SK-N-SH (cell line): ENCODE measurements around the gene VIL1. TPM values are rescaled to one million over a fixed set of nuclear protein-coding genes. Genes with fewer than 3 reads are reported as not detected.
A peak's percentile ranks its signal among the peaks of the same experiment; 100 is the strongest.

Source experiments
- CTCF ChIA-PET: fragments of 300-600, 350-600 bp; formaldehyde crosslinking; extraction: SDS; loops from one replicate; lab custom pipeline; 2021; lab: Yijun Ruan, JAX
- POLR2A ChIA-PET: fragments of 350-600 bp; sonication (Branson Sonifier 250); formaldehyde crosslinking; extraction: SDS; loops from one replicate; lab custom pipeline; 2020; ENCODE audit warnings: antibody characterized with exemption, inconsistent platforms; lab: Yijun Ruan, JAX
- DNase-seq: peaks from one replicate; pipeline ENCODE4 v3.0.0; 2012
- H2AFZ ChIP-seq: fragments of 200-600 bp; sonication (generic); 2 replicates; pipeline ENCODE4 v1.8.1; 2016; ENCODE audit warnings: antibody characterized with exemption, mild to moderate bottlenecking, low read depth
- H3F3A ChIP-seq: fragments of 200-600 bp; sonication (generic); replicated peaks from 2 replicates; pipeline ENCODE3; 2016; ENCODE audit warnings: antibody characterized with exemption, mild to moderate bottlenecking; ENCODE audit not compliant: insufficient read depth
- H3K27ac ChIP-seq, 2 experiments: fragments of 200-500 bp in 1 of 2; fragments of 200-600 bp in 1 of 2; sonication (Bioruptor generic) in 1 of 2; sonication (generic), shearing (Covaris generic) in 1 of 2; 2 replicates each; pipeline versions ENCODE4 v1.5.1 to v1.6.1; 2014 to 2016; ENCODE audit warnings: low read depth in 2 of 2, inconsistent platforms in 1 of 2, low read length in 1 of 2, mild to moderate bottlenecking in 1 of 2, mixed read lengths in 1 of 2
- H3K27me3 ChIP-seq: fragments of 200-600 bp; sonication (generic), shearing (Covaris generic); 2 replicates; pipeline ENCODE4 v1.6.1; 2016; ENCODE audit warnings: mixed run types; ENCODE audit not compliant: insufficient read depth
- H3K36me3 ChIP-seq, 2 experiments: fragments of 200-500 bp in 1 of 2; fragments of 200-600 bp in 1 of 2; sonication (Bioruptor generic) in 1 of 2; sonication (generic) in 1 of 2; replicated peaks in 1 of 2; 2 replicates each; pipeline versions ENCODE3 to v1.5.1; 2014 to 2016; ENCODE audit warnings: low read length in 1 of 2, mild to moderate bottlenecking in 1 of 2; ENCODE audit not compliant: insufficient read depth in 2 of 2, control insufficient read depth in 1 of 2
- H3K4me1 ChIP-seq, 2 experiments: fragments of 200-500 bp in 1 of 2; fragments of 200-600 bp in 1 of 2; sonication (Bioruptor generic) in 1 of 2; sonication (generic), shearing (Covaris generic) in 1 of 2; 2 replicates each; pipeline versions ENCODE4 v1.5.1 to v1.6.1; 2014 to 2016; ENCODE audit warnings: low read depth in 1 of 2, low read length in 1 of 2, mixed run types in 1 of 2; ENCODE audit not compliant: insufficient read depth in 2 of 2, control insufficient read depth in 1 of 2
- H3K4me2 ChIP-seq: fragments of 200-600 bp; sonication (generic), shearing (Covaris generic); 2 replicates; pipeline ENCODE4 v1.6.1; 2017; ENCODE audit warnings: mixed run types
- H3K4me3 ChIP-seq, 2 experiments: fragments of 200-500 bp in 1 of 2; fragments of 200-600 bp in 1 of 2; sonication (Bioruptor generic) in 1 of 2; sonication (generic), shearing (Covaris generic) in 1 of 2; 2 replicates each; pipeline versions ENCODE4 v1.5.1 to v1.8.1; 2014 to 2016; ENCODE audit warnings: low read depth in 2 of 2, inconsistent platforms in 1 of 2, low read length in 1 of 2, mild to moderate bottlenecking in 1 of 2, mixed read lengths in 1 of 2, moderate library complexity in 1 of 2
- H3K79me2 ChIP-seq: fragments of 200-600 bp; sonication (generic); 2 replicates; pipeline ENCODE4 v1.8.1; 2017; ENCODE audit warnings: mild to moderate bottlenecking; ENCODE audit not compliant: insufficient read depth
- H3K9ac ChIP-seq: fragments of 200-600 bp; sonication (generic); 2 replicates; pipeline ENCODE4 v1.6.1; 2017; ENCODE audit warnings: mixed run types
- H3K9me2 ChIP-seq: fragments of 200-600 bp; sonication (generic); 2 replicates; pipeline ENCODE4 v1.6.1; 2017; ENCODE audit warnings: mixed run types
- H3K9me3 ChIP-seq: fragments of 200-600 bp; sonication (generic); 2 replicates; pipeline ENCODE4 v1.6.1; 2017; ENCODE audit warnings: mixed run types, mild to moderate bottlenecking, moderate library complexity
- H4K20me1 ChIP-seq: fragments of 200-600 bp; sonication (generic); 2 replicates; pipeline ENCODE4 v1.6.1; 2017; ENCODE audit warnings: mild to moderate bottlenecking, mixed run types; ENCODE audit not compliant: insufficient read depth
- CTCF ChIP-seq: fragments of 200-600 bp; sonication (generic); IDR thresholded peaks from 2 replicates; pipeline ENCODE4 v1.6.1; 2017; ENCODE audit warnings: antibody characterized with exemption, mild to moderate bottlenecking, moderate library complexity
- ELF1 ChIP-seq: IDR thresholded peaks from 2 replicates; pipeline ENCODE4 v1.4.0; 2012
- FOSL2 ChIP-seq: IDR thresholded peaks from 2 replicates; pipeline ENCODE4 v1.4.0; 2012; ENCODE audit warnings: low read depth, mild to moderate bottlenecking, moderate library complexity, borderline replicate concordance
- FOXJ3 ChIP-seq: sonication (generic); formaldehyde crosslinking; IDR thresholded peaks from 2 replicates; pipeline ENCODE4 v1.5.1; 2020; ENCODE audit warnings: mild to moderate bottlenecking, missing genetic modification reagents
- FOXM1 ChIP-seq: IDR thresholded peaks from 2 replicates; pipeline ENCODE4 v1.4.0; 2012; ENCODE audit warnings: low read depth, mild to moderate bottlenecking
- GATA2 ChIP-seq: sonication (generic); formaldehyde crosslinking; IDR thresholded peaks from 2 replicates; pipeline ENCODE4 v1.5.0; 2020; ENCODE audit warnings: mild to moderate bottlenecking, missing genetic modification reagents
- MAX ChIP-seq: IDR thresholded peaks from 2 replicates; pipeline ENCODE4 v1.4.0; 2012; ENCODE audit warnings: low read depth
- MEF2A ChIP-seq: IDR thresholded peaks from 2 replicates; pipeline ENCODE4 v1.4.0; 2012; ENCODE audit warnings: low read depth, borderline replicate concordance
- PBX3 ChIP-seq: IDR thresholded peaks from 2 replicates; pipeline ENCODE4; 2012
- RAD21 ChIP-seq: IDR thresholded peaks from 2 replicates; pipeline ENCODE4 v1.6.1; 2012; ENCODE audit warnings: mild to moderate bottlenecking, low read length
- RCOR1 ChIP-seq: fragments of 150-350 bp; IDR thresholded peaks from 2 replicates; pipeline ENCODE4 v1.6.1; 2017; ENCODE audit warnings: antibody characterized with exemption, low read length
- SMC3 ChIP-seq: IDR thresholded peaks from 2 replicates; pipeline ENCODE4 v1.6.1; 2012; ENCODE audit warnings: low read depth, low read length, improper control_type of control experiment
- TAF1 ChIP-seq: IDR thresholded peaks from 2 replicates; pipeline ENCODE4 v1.6.1; 2012; ENCODE audit warnings: low read depth, mild to moderate bottlenecking, low read length, moderate library complexity, borderline replicate concordance
- YY1 ChIP-seq: IDR thresholded peaks from 2 replicates; pipeline ENCODE4 v1.4.0; 2012; ENCODE audit warnings: low read depth, mild to moderate bottlenecking
- ZBTB33 ChIP-seq: IDR thresholded peaks from 2 replicates; pipeline ENCODE4 v1.4.0; 2012; ENCODE audit warnings: low read depth, borderline replicate concordance
- WGBS: methylation state at CpG from one replicate; pipeline ENCODE4 v1.1.6; 2017; ENCODE audit warnings: low lambda C conversion rate; 5-methylcytosine and 5-hydroxymethylcytosine counted together
- polyA plus RNA-seq, 3 experiments: library from polyadenylated mRNA; depleted of rRNA; stranded (reverse); fragments of >200 nt; gene quantifications; 2 replicates each; pipeline ENCODE4 v1.2.3, GENCODE V29; 2012

Gene VIL1
- polyA plus RNA-seq, 1 of the 3 experiments (the other 2 are of a cell fraction), result under 0.01 TPM

GRCh38 chr2:218397820-218398436 lies 21.0 kb upstream of the VIL1 start:
- Histone ChIP-seq H3K4me3 (peak overlapping the region; percentile 88 to 92), H3K9ac (peak overlapping the region; percentile 94; the same call in 1 of the 2 replicates), H3K9me2 (no peaks in the 10 kb centered on the region), H3K4me1 (peaks cover 21 to 33% of the 10 kb centered on the region in 2 experiments; a peak in 3 of 4 replicates), H3K36me3 (peaks cover 0 to 16% of the 10 kb centered on the region in 2 experiments), H3K79me2 (peaks cover 38% of the 10 kb centered on the region), H4K20me1 (peaks cover 5% of the 10 kb centered on the region; the same call in 1 of the 2 replicates), H2AFZ (peak overlapping the region; percentile 7; the same call in 1 of the 2 replicates), H3K9me3 (no peaks in the 10 kb centered on the region), H3F3A (peaks cover 17% of the 10 kb centered on the region), H3K27me3 (no peaks in the 10 kb centered on the region), H3K4me2 (peak overlapping the region; percentile 87), H3K27ac (peak overlapping the region; percentile 28 to 95; a peak in 3 of 4 replicates)
- ChIA-PET POLR2A (interaction anchor here (1.1 kb wide), 1 partner anchor 9 kb away, joined by 3 read pairs; no protein-coding TSS in a partner anchor), CTCF (interaction anchor here (2.9 to 5.3 kb wide), 3 partner anchors 96 to 127 kb away, joined by 17 to 31 read pairs (median 27); partner anchors contain the start of genes AAMP and PNKD)
- TF ChIP-seq SMC3 (no peak), GATA2 (no peak), RAD21 (no peak), YY1 (0 out of 2 replicates have a peak, but pooled peaks have one; percentile 43), ELF1 (no peak), FOSL2 (no peak), RCOR1 (no peak)
- DNase-seq, result peak; percentile 44
- 43% methylated on average over 28 of the region's 35 CpGs for WGBS

- CTCF ChIA-PET, result interaction anchor here (5.3 kb wide), 1 partner anchor 97 kb away, joined by 31 read pairs; no protein-coding TSS in a partner anchor
- Histone ChIP-seq H3K4me2 (peak overlapping the region; percentile 87), H3K9ac (peak overlapping the region; percentile 94), H3K4me1 (peaks cover 21 to 33% of the 10 kb centered on the region in 2 experiments; a peak in 3 of 4 replicates), H3K79me2 (peaks cover 38% of the 10 kb centered on the region), H3K9me3 (no peaks in the 10 kb centered on the region), H3K27ac (peak overlapping the region; percentile 88 to 95), H3K9me2 (no peaks in the 10 kb centered on the region), H2AFZ (peak overlapping the region; percentile 51; the same call in 1 of the 2 replicates), H3K4me3 (peak overlapping the region; percentile 88 to 92), H3K36me3 (peaks cover 0 to 21% of the 10 kb centered on the region in 2 experiments), H4K20me1 (peaks cover 5% of the 10 kb centered on the region; the same call in 1 of the 2 replicates), H3K27me3 (no peaks in the 10 kb centered on the region), H3F3A (peaks cover 19% of the 10 kb centered on the region)
- peak; percentile 80 for DNase-seq
- POLR2A ChIA-PET, result no interaction called here
- 27% methylated on average over 59 of the region's 95 CpGs for WGBS
- no peak; the same call in 1 of the 2 replicates for TF ChIP-seq MAX
- no peak for TF ChIP-seq FOXM1
- TF ChIP-seq FOXJ3 (CRISPR knock-in tag), result no peak
- TF ChIP-seq SMC3, result no peak
- no peak for TF ChIP-seq CTCF
- TF ChIP-seq MEF2A, result no peak
- no peak for TF ChIP-seq PBX3
- no peak for TF ChIP-seq TAF1
- no peak for TF ChIP-seq ZBTB33
These were observed 20.2 kb upstream of the VIL1 start for GRCh38 chr2:218398437-218399390.
